HuH-7 (cell line): Measurements from ENCODE around the gene MOB2.

ENCODE experiments used
- DNase-seq: peaks from one replicate; pipeline ENCODE4 v3.0.0; 2011; ENCODE audit warnings: low spot score

The MOB2 gene

GRCh38 chr11:1456176-1456575 lies 30.4 kb downstream of the MOB2 start:
- DNase-seq = no peak

- no peak for DNase-seq
Measured at GRCh38 chr11:1455763-1456060, 30.9 kb downstream of the MOB2 start.

- DNase-seq = no peak
Measured at GRCh38 chr11:1455032-1455762, 31.4 kb downstream of the MOB2 start.

DNA sequence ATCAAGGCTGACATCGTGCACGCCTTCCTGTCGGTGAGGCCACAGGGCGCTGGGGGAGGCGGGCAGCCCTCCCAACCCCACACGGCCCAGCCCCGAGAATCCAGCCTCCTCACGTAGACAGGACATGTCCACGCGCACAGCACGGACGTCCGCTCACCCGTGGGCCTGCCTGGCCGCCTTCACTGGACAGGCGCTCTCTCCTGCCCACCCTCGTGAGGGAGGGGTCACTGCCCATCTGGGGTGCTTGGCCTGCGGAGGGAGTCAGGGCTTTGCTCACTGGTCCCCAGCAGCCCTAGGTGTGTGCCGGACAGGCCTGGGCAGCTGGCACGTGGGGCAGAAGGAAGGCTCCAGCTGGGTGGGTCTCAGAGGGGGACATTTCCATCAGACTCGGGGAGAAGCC lies 32.0 kb downstream of the MOB2 start:
- DNase-seq = no peak

DNA sequence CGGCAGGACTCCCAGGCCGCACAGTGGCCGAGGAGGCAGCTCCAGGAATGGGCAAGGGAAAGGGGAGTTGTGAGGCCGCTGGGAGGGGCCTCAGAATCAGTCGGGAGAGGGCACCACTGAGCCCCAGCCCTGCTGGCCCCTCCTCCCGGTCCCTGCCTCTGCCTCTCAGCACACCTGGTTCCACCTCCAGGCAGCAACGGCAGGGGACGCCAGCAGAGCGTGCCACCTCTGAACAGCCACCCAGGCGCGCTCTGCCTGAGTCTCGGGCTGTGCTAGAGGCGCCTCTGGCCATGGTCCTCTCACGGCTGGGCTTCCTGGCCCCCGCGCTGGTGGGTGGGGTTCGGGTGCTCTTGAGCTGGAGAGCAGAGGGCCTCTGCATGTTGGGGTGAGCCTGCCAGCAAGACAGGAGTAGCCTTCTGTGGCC lies 33.0 kb downstream of the MOB2 start:
- DNase-seq = peak; percentile 56

GRCh38 chr11:1452744-1453143 lies 33.8 kb downstream of the MOB2 start:
- no peak for DNase-seq

- DNase-seq = no peak
Measured at GRCh38 chr11:1451781-1452470, 34.7 kb downstream of the MOB2 start.

DNA sequence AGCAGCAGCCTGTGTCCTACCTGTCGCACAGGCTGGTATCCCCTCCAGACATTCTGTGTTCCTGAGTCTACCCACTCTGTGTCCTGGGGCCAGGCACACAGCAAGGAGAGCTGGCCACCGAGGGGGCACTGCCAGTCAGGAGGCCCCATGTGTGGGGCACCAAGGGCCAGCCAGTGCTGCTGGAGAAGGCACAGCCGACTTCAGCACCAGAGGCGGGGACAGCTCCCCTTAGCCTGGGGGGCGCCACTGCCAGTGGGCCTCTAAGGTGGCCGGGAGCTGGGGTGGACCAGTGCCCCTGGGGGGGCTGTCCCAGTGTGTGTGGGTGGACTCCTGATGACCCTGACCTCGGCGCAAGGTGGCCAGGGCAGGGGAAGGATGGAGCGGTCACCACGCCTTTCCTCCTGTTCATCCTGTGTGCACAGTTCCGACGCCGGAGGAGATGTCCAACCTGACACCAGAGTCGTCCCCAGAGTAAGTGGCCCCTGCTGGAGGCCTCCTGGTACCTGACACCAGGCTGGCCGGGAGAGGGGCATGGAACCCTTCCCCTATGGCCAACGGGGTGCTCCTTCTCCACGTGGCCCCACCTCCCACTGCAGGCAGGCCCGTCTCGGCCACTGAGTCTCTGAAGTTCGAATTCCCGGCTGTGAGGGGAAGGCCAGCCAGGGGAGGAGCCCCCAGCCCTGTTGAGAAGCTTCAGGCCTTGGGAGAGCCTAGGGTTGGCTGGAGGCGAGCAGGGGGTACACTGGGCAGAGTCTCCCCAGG lies 35.4 kb downstream of the MOB2 start:
- DNase-seq = no peak

- no peak for DNase-seq
Measured at GRCh38 chr11:1450344-1450875, 36.2 kb downstream of the MOB2 start.

DNA sequence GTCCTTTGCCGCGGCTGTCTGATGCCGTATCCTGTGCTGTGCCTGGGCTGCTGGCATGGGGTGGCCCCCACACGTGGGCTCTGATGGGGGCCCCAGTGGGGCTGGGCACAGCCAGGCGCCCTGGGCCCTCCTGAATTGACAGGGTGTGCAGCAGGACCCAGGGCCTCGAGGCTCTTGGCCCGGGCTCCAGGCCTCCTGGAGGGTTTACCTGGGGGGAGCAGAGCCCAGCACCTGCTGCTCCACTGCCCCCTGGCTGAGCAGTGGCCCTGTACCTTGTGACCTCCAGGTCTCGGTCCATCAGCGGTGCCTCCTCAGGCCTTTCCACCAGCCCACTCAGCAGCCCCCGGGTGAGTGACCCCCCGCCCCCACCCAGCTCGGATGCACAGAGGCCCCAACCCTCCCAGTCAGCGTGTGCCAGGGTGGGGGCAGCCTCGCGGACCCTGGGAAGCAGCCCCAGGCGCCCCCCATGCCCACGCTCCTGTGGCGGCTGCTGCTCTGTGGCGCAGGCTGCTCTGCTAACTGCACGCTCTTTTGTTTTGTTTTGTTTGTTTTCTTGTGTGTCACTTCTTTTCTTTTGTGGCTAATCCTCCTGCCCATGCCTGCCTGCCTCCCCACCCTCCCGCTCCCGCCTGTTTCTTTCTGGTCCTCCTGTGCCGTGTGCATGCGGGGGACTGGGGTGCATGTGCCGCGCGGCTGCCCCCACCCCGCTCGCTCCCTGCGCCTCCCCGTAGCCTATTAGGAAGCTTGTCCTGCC lies 36.9 kb downstream of the MOB2 start:
- DNase-seq = no peak

GRCh38 chr11:1448882-1449281 lies 37.7 kb downstream of the MOB2 start:
- DNase-seq = no peak

- DNase-seq = no peak
Measured at GRCh38 chr11:1447845-1448825, 38.4 kb downstream of the MOB2 start.

DNA sequence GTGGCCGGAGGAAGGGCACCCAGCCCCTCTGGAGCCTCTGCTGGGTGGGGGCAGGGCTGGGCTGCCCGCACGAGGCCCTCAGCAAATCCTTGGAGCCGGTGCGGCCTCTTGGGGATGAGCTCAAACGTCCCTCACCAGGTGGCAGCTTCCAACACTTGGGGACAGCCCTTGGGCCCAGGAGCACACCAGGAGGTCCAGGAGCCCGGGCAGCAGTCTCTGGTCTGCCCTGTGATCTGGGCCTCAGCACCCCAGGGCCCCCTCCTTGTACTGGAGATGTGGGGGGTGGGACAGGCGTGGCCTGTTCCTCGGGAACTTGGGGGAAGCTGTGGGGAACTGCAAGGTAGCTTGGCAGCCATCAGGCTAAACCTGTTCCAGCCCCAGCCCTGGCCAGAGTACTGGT lies 40.0 kb downstream of the MOB2 start:
- DNase-seq = no peak

DNA sequence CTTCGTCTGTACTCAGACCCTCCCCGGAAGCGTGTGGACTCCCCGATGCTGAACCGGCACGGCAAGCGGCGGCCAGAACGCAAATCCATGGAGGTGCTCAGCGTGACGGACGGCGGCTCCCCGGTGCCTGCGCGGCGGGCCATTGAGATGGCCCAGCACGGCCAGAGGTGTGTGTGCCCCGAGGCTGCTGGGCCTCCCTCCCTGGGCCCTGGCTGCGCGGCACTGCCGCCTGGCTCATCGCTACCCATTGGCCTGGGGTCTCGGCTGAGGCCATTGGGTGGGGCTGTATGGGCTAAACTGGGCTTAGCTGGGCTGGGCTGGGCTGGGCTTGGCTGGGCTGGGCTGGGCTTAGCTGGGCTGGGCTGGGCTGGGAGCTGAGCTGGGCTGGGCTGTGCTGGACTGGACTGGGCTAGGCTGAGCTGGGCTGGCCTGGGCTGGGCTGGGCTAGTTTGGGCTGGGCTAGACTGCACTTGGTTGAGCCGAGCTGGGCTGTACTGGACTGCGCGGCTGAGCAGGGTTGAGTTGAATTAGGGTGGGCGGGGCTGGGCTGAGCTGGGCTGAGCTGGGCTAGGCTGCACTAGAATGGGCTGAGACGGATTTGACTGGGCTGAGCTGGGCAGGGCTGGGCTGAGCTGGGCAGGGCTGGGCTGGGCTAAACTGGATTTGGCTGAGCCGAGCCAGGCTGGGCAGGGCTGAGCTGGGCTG lies 40.7 kb downstream of the MOB2 start:
- no peak for DNase-seq

DNA sequence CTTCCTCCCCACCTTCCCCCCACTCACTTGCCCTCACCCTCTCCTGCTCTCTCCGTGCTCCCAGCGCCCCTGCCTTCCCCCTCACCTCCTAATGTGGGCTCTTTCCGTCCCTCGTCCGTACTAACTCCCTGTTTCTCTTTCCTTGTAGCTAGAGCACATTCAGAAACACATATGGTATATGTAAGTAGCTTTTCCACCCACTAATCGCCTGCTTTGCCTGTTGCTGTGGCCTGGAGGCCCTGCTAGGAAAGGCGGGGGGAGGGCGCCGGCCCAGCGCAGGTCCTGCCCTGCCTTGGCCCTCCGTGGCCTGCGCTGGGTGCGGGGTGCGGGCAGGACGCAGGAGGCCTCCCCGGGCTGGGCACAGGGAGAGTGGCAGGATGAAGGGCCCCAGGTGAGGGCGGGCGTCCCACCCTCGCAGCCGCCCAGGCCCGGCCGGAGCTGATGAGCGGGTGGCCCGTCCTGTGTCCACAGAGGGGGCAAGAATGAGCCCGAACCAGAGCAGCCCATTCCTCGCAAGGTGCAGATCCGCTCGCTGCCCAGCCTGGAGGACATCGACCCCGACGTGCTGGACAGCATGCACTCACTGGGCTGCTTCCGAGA lies 41.7 kb downstream of the MOB2 start:
- DNase-seq = no peak

DNA sequence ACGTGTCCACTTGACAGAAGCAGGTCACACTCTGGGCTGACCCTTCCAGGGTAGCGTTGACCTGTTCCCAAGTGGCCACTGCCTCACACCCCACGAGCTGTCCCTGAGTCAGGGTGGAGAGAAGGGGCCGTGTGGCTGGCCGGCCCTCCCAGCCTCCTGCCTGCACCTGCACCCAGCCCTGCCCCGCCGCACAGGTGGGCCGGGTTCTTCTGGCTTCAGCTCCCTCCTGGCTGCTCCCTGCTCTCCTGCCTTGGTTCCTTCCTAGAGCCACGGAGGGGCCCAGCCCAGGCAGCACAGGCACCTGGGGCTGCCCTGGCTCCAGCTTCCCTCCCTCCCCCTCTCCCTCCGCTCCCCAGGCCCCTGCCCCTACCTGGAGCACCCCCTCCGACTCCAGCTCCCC lies 42.3 kb downstream of the MOB2 start:
- no peak for DNase-seq

DNA sequence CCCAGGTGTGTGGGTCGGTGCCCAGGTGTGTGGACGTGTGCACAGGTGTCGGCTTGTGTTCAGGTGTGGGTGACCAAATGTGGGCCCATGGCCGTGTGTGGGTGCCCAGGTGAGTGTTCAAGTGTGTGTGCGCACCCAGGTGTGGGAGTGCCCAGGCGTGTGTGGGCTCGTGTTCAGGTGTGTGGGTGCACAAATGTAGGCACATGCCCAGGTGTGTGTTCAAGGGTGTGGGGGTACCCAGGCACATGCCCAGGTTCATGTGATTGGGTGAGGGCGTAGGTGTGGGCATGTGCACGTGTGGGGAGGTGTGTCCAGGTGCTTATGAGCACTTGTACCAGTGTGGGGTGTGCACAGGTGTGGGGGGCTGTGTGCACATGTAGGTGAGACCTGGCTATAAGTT lies 42.8 kb downstream of the MOB2 start:
- DNase-seq = no peak

DNA sequence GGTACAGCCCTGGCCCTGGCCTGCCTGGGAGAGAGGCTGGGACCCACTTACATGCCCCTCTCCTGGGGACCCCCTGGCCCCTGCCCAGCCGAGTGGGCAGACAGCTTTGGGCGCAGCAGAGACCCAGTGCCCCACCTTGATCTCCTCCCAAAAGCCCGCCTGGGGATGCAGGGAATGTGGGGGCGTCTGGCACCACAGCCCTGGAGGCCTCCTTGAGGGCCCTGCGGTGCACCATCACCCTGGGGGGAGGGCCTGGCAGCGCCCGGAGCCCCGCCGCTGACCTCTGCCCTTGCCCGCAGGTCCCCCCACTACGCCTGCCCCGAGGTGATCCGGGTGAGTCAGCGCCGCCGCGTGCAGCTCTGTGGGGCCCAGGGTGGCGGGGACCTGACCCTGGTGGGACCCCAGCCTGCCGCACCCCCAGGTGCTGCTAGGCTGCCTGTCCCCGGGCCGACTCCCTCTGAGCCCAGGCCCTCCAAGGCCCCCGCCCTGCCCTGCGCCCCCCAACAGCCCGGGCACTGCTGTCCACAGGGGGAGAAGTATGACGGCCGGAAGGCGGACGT lies 43.7 kb downstream of the MOB2 start:
- no peak for DNase-seq

DNA sequence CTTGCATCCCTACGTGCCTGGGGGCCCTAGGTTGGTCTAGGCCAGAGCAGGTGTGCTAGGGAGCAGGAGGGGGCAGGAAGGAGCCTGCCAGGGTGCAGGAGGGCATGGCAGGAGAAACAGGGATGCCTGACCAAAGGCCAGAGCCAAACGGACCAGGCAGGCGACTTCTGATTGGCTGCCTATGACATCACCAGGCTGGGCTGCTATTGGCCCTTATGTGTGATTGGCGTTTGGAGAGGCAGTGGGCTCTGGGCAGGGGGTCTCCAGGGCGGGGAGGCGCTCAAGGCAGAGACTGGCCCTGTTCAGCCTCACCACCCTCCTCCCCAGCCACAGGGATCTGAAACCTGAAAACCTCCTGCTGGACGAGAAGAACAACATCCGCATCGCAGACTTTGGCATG lies 44.4 kb downstream of the MOB2 start:
- no peak for DNase-seq

DNA sequence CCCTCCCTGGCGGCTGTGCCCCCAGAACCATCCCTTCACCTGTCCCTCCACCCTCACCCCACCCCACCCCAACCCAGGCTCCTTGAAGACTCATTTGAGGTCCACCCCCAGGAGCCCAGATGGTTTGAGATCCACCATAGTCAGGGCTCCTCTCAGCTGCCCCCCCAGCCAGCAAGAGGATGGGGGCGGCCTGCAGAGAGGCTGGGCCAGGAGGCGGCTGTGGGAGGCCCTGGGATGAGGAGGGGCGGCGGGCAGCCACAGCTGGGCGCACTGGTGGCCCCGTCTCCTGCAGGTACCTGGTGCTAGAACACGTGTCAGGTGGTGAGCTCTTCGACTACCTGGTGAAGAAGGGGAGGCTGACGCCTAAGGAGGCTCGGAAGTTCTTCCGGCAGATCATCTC lies 46.1 kb downstream of the MOB2 start:
- no peak for DNase-seq
